CD4-positive, alpha-beta T cell treated with Interleukin-15 for 1 hour (primary cell): ENCODE data around the gene ZNF609.

ENCODE experiments used
- DNase-seq: peaks from one replicate; pipeline ENCODE4 v3.0.0-alpha.2; 2020

Gene ZNF609

DNA sequence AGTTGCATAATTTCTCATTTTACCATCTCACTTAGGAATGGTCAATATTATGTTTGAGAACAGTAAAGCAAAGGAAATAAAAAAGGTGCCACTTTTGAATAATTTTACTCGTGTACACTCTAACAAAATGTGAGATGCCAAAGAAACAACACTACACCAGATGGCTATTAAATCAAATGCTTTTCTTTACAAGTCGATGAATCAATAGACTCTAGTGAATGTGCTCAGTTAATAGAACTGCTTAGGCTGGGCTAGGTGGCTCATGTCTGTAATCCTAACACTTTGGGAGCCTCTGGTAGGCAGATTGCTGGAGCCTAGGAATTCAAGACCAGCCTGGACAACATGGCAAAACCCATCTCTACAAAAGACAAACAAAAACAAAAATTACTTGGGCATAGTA lies 87.9 kb downstream of the ZNF609 start:
- no peak for DNase-seq

DNA sequence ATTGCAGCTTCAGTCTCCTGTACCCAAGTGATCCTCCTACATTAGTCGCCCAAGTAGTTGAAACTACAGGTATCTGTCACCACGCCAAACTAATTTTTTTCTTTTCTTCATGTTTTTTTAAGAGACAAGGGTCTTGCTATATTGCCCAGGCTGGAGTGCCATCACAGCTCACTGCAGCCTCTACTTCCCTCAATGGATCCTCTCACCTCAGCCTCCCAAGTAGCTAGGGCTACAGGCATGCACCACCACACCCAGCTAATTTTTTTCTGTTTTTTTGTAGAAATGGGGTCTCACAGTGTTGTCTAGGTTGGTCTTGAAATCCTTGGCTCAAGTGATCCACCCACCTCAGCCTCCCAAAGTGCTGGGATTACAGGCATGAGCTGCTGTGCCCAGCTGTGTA lies 89.5 kb downstream of the ZNF609 start:
- DNase-seq: no peak

DNA sequence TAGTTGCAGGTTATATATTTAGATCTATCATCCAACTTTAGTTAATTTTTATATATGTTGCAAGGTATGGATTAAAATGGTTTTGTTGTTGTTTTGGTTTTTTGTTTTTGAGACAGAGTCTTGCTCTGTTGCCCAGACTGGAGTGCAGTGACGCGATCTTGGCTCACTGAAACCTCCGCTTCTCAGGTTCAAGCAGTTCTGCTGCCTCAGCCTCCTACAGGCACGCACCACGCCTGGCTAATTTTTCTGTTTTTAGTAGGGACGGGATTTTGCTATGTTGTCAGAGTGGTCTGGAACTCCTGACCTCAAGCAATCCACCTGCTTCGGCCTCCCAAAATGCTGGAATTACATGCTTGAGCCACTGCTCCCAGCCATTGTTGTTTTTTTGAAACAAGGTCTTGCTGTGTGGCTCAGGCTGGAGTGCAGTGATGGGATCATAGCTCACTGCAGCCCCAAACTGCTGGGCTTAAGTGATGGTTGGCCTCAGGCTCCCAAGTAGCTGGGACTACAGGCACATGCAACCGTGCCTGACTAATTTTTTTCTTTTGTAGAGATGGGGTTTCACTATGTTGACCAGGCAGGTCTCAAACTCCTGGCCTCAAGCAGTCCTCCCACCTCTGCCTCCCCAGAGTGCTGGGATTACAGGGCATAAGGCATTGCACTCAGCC lies 92.0 kb downstream of the ZNF609 start:
- no peak for DNase-seq

DNA sequence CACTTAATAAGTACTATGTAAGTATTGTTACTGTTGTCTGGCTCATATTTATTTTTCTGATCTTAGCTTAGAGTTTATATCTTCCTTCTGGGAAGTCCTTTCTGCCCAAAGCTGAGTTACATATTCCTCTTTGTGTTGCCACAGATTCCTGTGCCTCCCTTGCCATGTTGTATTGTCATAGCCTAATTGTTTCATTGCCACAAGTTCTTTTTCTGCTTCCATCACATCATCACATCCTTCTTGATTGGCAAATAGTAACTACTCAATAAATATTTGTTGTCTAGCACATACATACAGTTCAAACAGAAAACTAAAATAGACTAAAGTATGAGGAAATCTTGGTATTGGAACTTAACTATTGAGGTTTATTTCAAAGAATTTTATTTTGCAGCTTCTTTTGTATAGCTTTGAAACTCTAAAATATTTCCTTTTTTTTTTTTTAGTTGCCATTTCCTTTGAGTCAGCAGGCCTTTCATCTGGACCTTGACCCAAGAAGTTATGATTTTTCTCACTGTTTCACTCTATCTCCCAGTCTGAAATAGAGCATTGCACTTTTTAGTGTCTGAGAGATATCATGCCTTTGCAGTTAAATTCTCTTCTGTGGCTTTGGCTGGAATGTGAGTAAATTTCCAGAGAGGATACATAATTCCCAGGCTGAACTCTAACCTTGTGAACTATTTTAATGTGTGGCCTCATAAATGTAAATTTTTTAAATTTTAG lies 98.2 kb downstream of the ZNF609 start:
- no peak for DNase-seq

DNA sequence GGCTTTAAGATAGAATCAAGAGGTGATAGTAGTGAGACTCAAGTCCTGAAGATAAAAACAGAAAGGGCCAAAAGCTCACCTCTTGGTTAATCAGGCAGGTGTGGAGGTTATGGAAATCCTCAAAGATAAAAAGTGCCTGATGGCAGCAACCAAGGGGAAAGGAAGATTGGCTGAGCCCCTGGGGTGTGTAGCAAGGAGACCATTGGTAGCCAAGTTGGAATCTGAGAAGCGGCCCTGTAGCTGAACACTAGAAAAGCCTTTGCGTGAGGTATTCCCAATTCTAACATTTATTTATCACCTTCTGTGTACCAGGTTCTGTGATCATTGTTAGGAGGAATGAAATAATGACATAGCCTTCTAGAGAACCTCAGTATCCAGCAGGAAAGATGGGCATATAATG lies 98.9 kb downstream of the ZNF609 start:
- no peak for DNase-seq

DNA sequence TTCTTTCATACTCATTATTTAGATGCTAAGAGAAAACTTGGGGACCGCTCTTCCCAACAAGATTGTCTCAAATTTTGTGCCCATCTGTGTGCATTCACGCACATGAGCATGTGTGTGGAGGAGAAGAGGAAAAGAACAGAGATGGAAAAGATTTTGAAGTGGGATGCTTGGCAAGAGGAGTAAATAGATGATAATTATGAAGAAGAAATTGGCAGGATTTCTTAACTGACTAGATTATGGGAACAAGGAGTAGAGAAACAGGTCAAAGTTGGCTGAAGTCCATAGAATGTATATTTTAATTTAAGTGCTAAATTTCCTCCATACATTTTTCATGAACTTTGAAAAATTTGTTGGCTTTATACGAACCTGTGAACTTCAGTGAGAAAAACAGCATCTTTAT lies 100.1 kb downstream of the ZNF609 start:
- DNase-seq: no peak

DNA sequence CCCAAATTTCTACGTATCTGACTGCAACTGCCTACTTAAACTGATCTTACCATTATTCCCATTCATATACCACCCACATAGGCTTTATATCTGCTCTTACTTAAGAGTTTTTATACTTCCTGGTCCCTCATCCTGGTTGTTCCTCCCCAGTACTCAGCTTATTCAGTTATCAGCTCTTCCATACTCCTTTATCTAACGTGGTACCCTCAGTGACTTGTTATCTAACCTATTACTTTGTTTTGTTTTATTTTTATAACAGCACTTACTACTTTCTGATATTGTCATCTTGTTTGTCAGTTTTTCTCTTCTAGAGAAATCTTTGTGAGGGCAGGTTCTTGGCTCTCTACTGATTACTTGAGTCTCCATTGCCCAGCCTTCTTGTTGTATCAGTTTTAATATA lies 100.6 kb downstream of the ZNF609 start:
- no peak for DNase-seq

DNA sequence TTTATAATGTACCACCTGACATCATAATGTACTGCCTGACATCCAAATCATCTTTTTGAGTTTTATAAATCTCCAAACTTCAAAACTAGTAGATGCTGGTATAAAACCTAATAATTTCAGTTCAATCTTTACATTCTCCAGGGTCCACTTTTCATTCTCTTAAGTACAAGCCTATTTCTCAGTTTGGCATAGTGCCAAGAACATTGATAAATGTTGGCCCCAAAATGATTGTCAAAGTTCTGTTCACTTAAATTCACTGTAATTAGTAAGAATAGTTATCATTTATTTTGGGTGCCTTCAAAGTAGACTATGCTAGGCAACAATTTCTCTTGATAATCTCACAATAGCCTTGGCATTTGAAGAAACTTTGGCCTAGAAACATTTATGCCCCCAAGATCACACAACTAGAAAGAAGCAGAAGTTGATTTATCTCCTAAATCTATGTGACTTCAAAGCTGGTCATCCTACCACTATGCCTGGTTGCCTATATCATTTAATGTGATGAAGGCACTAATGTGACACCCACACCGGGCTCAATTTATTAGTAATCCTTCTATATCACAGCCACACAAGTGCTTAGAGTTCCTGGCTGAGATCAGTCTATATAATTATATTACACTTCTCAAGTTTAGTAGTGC lies 101.7 kb downstream of the ZNF609 start:
- DNase-seq: no peak

DNA sequence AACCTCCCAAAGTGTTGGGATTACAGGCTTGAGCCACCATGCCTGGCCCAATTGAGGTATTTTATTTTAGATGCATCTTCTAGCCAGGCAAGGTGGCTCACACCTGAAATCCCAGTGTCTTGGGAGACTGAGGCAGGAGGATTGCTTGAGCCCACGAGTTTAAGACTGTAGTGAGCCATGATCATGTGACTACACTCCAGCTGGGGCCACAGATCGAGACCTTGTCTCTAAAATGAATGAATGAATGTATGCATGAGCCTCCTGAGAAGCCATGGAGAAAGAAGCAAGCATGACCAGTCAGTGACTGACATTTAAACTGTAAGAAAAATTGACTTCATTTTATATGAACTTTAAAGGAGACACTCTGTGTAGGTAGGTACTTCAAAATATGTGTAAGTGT lies 105.7 kb downstream of the ZNF609 start:
- DNase-seq: no peak

DNA sequence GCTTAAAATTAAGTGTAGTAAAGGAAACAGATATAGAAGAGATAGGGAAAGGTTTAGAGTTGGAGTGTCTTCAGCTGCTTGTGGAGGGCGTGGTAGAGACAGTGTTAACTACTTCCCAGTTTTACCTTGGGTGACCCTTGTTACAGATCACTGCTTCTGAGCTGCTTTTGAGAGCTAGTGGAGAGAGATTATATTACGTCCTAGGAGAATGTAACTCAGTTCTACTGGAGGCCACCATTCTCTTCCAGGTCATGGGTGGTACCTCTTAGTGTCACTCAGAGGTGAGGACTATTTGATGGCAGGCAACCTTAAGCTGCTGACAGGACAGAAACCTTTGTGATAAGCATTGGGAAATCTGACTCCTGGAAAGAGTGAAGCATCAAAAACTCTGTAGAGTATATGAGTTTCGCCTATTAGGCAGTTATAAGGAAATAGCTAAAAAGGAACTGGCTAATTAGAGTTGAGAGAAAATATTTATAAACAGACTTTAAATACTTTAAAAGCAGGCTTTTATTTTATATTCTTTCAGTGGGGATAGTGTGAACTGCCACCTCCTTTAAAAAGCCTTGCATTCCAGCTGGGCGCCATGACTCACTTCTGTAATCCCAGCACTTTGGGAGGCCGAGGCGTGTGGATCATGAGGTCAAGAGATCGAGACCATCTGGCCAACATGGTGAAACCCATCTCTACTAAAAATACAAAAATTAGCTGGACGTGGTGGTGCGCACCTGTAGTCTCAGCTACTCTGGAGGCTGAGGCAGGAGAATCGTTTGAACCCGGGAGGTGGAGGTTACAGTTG lies 106.5 kb downstream of the ZNF609 start:
- no peak for DNase-seq

DNA sequence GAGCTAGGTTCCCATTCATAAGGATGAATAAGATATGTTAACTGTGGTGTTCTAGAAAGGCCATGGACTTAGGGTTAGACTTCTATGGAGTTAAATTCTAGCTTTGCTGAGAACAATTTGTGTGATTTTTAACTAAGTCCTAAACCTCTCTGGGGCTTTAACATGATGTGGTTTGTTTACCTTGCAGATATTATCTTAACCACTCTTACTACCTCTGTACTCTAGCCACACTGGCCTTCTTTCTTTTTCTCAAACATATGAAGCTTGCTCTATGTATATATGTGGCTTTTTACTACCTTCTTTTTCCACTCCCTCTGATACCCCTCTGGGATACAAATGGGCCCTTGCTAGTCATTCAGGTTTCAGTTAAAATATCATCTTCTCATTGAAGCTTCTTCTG lies 108.4 kb downstream of the ZNF609 start:
- DNase-seq: no peak

DNA sequence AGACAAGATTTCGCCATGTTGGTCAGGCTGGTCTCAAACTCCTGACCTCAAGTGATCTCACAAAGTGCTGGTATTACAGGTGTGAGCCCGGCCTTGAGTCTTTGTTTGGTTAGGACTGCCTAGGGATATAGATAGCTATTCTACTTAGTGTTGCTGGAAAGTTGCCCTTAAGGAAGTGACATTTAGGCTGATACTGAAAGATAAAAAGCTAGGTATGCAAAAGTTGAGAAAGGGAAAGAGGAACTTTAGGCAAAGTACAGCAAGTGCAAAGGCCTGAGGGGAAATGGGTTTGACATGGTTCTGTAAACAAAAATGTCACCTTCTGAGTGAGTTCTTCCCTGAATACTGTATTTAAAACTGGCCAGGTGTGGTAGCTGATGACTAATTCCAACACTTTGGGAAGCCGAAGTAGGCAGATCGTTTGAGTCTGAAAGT lies 111.5 kb downstream of the ZNF609 start:
- no peak for DNase-seq

DNA sequence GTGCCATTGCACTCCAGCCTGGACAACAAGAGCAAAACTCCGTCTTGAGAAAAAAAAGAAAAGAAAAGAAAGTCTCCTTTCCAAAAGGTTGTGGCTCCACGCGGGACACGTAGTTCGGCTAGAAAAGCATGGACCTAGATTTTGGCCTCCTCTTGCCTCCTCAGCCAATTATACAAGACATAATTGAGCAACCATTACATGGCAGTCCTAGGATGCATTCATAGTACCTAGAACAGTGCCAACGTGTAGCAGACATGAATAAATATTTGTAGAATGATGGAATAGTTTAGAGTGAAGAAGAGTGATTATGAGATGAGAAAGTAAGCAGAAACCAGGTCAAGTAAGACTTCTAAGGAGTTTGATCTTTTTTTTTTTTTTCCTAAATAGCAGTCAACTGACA lies 112.5 kb downstream of the ZNF609 start:
- no peak for DNase-seq

DNA sequence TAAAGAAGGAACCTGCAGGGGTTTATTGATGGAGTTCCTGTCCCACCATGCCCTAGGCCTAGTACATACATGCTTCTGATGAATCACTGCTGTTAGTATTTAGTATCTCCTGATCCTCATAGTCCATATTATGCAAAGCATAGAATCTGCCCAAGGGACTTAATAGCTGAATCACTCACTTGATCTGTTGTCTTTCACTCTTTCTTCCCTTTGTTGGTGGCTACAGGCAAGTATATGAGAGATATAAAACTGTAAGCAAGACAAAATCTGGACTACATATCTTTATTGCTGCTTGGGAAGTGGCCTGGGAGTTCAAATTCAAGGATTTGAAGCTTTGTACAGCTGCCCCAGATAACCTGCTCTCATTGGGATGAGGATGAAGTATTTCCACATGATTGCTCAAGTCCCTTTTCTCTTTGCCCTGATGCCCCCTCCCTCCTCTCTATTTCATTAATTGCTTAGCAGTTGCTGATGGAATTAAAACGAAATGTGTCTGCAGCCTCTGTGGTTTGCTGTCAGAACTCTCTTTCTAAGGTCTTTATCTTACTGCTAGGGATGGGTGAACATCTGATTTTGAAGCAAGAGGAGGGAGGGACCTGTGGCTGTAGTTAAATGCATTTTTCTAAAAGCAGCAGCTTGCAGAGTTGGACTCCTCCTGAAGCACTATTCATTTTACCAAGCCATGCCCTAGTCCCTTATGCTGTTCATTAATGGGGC lies 114.1 kb downstream of the ZNF609 start:
- DNase-seq: no peak

DNA sequence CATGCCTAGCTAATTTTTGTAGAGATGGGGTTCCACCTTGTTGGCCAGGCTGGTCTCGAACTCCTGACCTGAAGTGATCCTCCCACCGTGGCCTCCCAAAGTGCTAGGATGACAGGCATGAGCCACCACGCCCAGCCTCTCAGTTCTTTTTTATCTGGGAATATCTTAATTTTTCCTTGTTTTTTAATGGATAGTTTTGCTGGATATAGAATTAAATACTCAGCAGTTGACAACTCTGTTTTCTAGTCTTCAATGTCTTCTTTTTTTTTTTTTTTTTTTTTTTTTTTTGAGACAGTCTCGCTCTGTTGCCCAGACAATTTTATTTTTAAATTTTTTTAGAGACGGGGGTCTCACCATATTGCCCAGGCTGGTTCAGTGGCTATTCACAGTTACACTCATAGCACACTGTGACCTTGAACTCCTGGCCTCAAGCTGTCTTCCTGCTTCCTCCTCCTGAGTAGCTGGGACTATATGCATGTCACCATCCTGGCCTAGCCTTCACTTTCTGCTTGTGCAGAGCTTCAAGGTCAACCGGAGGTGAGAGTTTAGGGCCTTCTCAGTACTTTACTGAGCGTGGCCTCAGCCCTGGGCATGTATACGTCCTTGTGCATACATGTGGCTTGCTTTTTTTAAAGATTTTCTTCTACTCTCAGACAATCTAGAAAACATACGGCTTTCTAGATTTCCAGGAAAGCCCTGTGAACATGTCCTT lies 120.5 kb downstream of the ZNF609 start:
- no peak for DNase-seq

DNA sequence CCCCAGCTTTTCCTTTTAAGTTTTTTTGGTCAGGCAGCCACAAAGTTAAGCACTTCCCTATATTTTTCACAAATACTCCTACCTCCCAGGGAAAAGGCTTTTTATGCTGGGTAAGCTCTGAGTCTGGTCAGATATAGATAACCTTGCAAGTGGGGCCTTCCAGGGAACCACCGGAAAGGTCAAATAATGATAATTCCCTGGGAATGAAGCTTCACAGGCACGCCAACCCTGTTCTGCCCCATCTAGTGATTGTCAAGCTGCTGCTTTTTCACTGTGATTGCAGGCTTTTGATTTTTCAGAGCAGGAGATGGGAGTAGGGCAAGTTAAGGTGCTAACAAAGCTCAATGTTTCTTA lies 121.0 kb downstream of the ZNF609 start:
- DNase-seq: no peak

DNA sequence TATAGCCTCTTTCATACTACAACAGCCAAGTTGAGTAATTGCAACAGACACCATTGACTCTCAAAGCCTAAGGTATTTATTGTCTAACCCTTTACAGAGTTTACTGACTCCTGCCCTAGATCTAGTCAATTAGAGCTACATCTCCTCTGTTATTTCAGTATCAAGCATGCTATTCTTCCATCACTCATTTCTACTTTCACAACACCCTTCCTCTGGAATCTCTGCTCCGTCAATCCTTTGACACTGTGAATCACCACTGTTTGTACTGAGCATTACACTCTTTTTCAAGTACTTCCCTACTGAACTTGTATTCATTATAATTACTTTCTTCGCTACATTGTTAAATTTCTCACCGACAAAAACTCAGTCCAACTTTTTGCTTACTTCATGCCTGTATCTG lies 121.8 kb downstream of the ZNF609 start:
- DNase-seq: no peak

DNA sequence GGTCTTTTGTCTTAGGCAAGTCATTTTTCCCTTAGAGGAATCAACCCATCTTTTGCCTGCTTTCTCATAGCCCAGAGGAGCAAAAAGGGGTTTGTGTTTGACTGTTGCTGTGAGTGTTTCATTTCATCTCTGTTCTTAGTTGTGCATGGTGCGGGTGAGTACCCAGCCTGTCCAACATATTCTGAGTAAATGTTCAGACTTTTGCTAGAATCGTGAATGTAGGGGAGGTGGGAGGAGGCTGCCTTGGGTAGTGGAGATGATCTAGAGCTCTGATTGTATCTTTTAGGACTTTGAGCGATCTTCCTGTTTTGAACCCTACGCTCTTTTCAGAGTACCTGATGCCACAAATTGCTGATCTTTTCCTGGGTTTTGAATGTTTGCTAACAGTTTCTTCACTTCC lies 123.1 kb downstream of the ZNF609 start:
- DNase-seq: no peak

DNA sequence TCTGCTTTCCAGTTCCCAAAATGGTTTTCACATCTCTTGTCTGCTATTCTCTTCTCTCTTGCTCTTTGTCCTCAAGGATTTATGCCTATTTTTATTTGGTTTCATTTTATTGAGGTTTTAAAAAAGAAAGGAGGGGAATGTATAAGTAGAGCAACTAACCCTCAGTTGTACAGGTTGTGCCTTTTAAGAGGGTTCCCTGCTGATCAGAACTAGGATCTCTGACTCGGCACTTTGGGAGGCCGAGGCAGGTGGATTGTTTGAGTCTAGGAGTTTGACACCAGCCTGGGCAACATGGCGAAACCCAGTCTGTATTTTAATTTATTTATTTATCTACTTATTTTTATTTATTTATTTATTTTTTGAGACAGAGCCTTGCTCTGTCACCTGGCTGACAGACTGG lies 123.6 kb downstream of the ZNF609 start:
- DNase-seq: no peak

DNA sequence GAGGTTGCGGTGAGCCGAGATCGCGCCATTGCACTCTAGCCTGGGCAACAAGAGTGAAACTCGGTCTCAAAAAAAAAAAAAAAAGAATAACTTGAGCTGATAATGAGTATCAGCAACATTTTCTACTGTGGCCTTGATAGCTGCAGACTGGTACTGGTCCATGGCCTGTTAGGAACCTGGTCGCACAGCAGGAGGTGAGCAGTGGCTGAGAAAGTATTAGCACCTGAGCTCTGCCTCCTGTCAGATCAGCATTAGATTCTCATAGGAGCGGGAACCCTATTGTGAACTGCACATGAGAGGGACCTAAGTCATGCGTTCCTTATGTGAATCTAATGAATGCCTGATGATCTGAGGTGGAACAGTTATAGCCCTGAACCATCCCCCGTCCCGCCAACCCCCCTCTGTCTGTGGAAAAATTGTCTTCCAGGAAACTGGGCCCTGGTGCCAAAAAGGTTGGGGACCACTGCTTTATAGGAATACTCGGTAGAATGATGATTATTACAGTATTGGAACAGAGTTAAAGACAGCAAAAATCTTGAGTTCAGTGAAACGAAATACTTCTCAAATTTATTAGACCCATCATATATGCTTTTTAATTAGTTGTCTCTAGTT lies 126.0 kb downstream of the ZNF609 start:
- DNase-seq: no peak

DNA sequence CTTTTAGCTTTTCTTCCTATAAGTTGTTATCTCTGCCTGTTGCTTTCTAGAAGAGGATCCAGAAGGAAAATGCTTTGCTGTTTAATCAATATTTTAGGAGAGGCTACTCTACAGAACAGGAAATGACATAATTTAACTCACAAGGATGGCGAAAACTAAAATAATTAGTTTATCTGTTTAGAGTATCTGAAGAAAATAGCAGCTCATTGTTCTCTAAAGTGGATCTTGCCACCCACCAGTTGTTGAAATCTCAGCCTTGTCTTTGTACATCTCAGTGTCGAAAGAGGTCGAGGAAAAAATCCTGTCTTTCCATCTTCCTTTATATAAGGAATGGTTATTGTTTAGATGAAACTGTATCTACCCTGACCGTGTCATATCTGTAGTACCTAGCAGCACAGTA lies 126.6 kb downstream of the ZNF609 start:
- DNase-seq: no peak
